CD4-positive, alpha-beta T cell (primary cell): ENCODE data around the gene KRTAP10-7. TPM values are rescaled to one million over a fixed set of nuclear protein-coding genes. Genes with fewer than 3 reads are reported as not detected.

Source experiments
- ATAC-seq: fragments of 200-7000 bp; cut with Tn5 transposase; one replicate; pipeline ENCODE4 v1.10.0; 2022; ENCODE audit warnings: mild to moderate bottlenecking; ENCODE audit not compliant: poor library complexity
- CTCF ChIA-PET: fragments of 350-600 bp; sonication (Branson Sonifier 250); formaldehyde crosslinking; loops from one replicate; lab custom pipeline; 2021; ENCODE audit warnings: antibody characterized with exemption, inconsistent platforms; lab: Charles Lee
- POLR2A ChIA-PET: fragments of 350-600 bp; sonication (Branson Sonifier 250); formaldehyde crosslinking; loops from one replicate; lab custom pipeline; 2021; ENCODE audit warnings: antibody characterized with exemption, inconsistent platforms; lab: Charles Lee
- DNase-seq, 14 experiments: peaks; one replicate each; pipeline ENCODE4 v3.0.0-alpha.2; 2013 to 2020; ENCODE audit warnings: mixed read lengths in 2 of 14
- H3K27ac ChIP-seq, 2 donors: one replicate each; pipeline versions ENCODE4 v1.5.1 to v1.7.0; 2013; ENCODE audit warnings: low read length in 2 of 2, low read depth in 1 of 2, mild to moderate bottlenecking in 1 of 2
- H3K27me3 ChIP-seq, 2 experiments: 1 replicate in 1 of 2; 2 replicates in 1 of 2; pipeline versions ENCODE4 v1.6.1 to v1.7.0; 2013; ENCODE audit warnings: low read length in 2 of 2, control low read depth in 1 of 2, mild to moderate bottlenecking in 1 of 2, moderate library complexity in 1 of 2; ENCODE audit not compliant: insufficient read depth in 2 of 2, control insufficient read depth in 1 of 2
- H3K36me3 ChIP-seq: one replicate; pipeline ENCODE4 v1.6.1; 2013; ENCODE audit warnings: low read length, control low read depth; ENCODE audit not compliant: insufficient read depth
- H3K4me1 ChIP-seq: one replicate; pipeline ENCODE4 v1.6.1; 2013; ENCODE audit warnings: low read length, control low read depth; ENCODE audit not compliant: insufficient read depth
- H3K4me3 ChIP-seq: one replicate; pipeline ENCODE4 v1.5.1; 2013; ENCODE audit warnings: mild to moderate bottlenecking, low read length, moderate library complexity
- H3K9me3 ChIP-seq, 2 experiments: 1 replicate in 1 of 2; 2 replicates in 1 of 2; pipeline versions ENCODE4 v1.6.1 to v1.7.0; 2013; ENCODE audit warnings: low read length in 2 of 2, mild to moderate bottlenecking in 2 of 2, control low read depth in 1 of 2, moderate library complexity in 1 of 2; ENCODE audit not compliant: control insufficient read depth in 1 of 2, insufficient read depth in 1 of 2
- H3K27ac Mint-ChIP-seq: one replicate; pipeline ENCODE4 v1.8.0; 2020; ENCODE audit warnings: mixed read lengths
- H3K27me3 Mint-ChIP-seq: one replicate; pipeline ENCODE4 v1.8.0; 2021; ENCODE audit warnings: mixed read lengths
- H3K36me3 Mint-ChIP-seq: one replicate; pipeline ENCODE4 v1.8.0; 2021; ENCODE audit warnings: low read depth, mixed read lengths
- H3K4me1 Mint-ChIP-seq: one replicate; pipeline ENCODE4 v1.8.0; 2021; ENCODE audit warnings: low read depth, mixed read lengths
- H3K4me3 Mint-ChIP-seq: one replicate; pipeline ENCODE4 v1.8.0; 2020; ENCODE audit warnings: mild to moderate bottlenecking, mixed read lengths
- H3K9me3 Mint-ChIP-seq: one replicate; pipeline ENCODE4 v1.8.0; 2020; ENCODE audit warnings: mixed read lengths
- intact Hi-C, 2 experiments: fragments of 100-400 bp; cut with DNase I in 1 of 2; cut with micrococcal nuclease in 1 of 2; formaldehyde crosslinking; loops; one replicate each; pipeline versions ENCODE4 v1.15.1 to v1.9.0; 2023 to 2025; cut with DNase I, micrococcal nuclease
- total RNA-seq, 174 experiments: library from RNA in 2 of 174; stranded (reverse) in 2 of 174; gene quantifications; one replicate each; pipeline ENCODE4 v1.2.3 and lab custom pipeline; 2021 to 2026
- TF ChIP-seq, protein P1 (sequence below): fragments of 200-600 bp; IDR thresholded peaks from one replicate; pipeline ENCODE4 v1.8.0; 2022; ENCODE audit warnings: antibody characterized with exemption, mild to moderate bottlenecking

The KRTAP10-7 gene
- total RNA-seq, 2 experiments from 2014 or later, result not detected

DNA sequence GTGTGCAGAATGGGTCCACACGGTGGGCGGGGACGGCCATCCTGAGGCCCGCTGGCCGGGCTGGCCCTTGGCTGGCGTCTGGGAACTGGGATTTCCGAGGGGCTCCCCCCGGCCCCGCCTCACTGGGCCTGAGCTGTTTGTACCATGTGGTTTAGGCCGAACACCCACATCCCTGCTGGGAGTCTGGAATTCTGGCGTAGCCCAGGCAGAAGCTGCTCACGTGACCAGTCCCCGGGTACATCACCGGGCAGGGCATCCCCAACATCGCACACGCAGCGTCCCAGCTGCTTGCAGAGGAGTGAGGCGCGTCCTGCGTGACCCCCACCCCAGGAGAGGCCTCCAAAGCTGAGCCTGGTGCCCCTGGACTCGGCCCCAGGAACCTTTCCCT is 2.1 kb downstream of the KRTAP10-7 start:
- Histone ChIP-seq H3K36me3 (no peaks in the 10 kb centered on the region), H3K4me1 (peaks cover 2% of the 10 kb centered on the region), H3K4me3 (no peak overlapping the region), H3K27me3 (no peaks in the 10 kb centered on the region), H3K9me3 (peaks cover 10 to 14% of the 10 kb centered on the region in 2 experiments), H3K27ac (no peak overlapping the region)
- Mint-ChIP-seq H3K27ac (no peak overlapping the region), H3K9me3 (peaks cover 2% of the 10 kb centered on the region), H3K4me1 (no peaks in the 10 kb centered on the region), H3K27me3 (peaks cover 4% of the 10 kb centered on the region), H3K4me3 (no peak overlapping the region), H3K36me3 (no peaks in the 10 kb centered on the region)
- TF ChIP-seq, protein P1, sequence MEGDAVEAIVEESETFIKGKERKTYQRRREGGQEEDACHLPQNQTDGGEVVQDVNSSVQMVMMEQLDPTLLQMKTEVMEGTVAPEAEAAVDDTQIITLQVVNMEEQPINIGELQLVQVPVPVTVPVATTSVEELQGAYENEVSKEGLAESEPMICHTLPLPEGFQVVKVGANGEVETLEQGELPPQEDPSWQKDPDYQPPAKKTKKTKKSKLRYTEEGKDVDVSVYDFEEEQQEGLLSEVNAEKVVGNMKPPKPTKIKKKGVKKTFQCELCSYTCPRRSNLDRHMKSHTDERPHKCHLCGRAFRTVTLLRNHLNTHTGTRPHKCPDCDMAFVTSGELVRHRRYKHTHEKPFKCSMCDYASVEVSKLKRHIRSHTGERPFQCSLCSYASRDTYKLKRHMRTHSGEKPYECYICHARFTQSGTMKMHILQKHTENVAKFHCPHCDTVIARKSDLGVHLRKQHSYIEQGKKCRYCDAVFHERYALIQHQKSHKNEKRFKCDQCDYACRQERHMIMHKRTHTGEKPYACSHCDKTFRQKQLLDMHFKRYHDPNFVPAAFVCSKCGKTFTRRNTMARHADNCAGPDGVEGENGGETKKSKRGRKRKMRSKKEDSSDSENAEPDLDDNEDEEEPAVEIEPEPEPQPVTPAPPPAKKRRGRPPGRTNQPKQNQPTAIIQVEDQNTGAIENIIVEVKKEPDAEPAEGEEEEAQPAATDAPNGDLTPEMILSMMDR, result no peak
- POLR2A ChIA-PET, result interaction anchor here (0.6 kb wide), 1 partner anchor 959 kb away, joined by 3 read pairs; no protein-coding TSS in a partner anchor
- CTCF ChIA-PET, result no interaction called here
- ATAC-seq, result no peak
- intact Hi-C loops, result no loop called here
- DNase-seq, result no peak

DNA sequence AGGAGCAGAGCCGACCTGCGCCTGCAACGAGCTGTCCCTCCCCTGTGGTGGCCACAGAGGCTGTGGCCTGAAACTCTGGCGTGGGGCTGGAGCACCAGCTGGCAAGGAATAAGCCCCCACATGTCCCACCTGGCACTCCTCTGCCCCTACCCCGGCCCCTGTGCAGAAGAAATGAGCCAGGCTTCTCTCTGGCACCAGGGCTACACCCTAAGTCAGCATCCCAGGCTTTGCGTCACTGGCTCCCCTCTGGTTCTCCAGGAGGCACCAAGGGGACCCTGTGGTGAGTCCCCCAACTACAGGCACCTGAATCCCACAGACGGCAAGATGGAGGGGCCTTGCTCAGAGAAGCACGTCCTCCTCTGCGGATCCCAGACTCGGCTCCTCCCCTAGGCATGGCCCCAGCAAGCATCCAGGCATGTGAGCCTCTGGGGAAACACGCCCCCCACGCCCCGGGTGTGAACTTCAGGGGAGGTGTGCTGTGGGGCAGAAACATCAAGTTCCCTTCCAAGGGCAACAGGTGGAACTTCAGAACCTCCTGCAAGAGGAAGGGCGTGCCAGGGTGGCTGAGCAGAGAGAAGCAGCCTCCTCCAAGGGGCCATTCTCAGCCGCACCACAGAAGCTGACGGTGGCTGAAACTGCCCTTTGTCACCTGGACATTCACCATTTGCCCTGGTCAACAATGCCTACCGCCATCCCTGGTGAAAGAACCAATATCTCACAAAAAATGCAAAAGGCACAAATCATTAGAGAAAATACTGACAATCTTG is 2.9 kb downstream of the KRTAP10-7 start:
- Histone ChIP-seq H3K4me3 (no peak overlapping the region), H3K4me1 (peaks cover 2% of the 10 kb centered on the region), H3K9me3 (peaks cover 7 to 14% of the 10 kb centered on the region in 2 experiments), H3K27ac (no peak overlapping the region), H3K36me3 (no peaks in the 10 kb centered on the region), H3K27me3 (no peaks in the 10 kb centered on the region)
- TF ChIP-seq, protein P1, result no peak
- Mint-ChIP-seq H3K27ac (no peak overlapping the region), H3K4me1 (no peaks in the 10 kb centered on the region), H3K27me3 (peaks cover 4% of the 10 kb centered on the region), H3K9me3 (peaks cover 2% of the 10 kb centered on the region), H3K36me3 (no peaks in the 10 kb centered on the region), H3K4me3 (no peak overlapping the region)
- ATAC-seq (no peak), DNase-seq (no peak)
- POLR2A ChIA-PET, result interaction anchor here (0.6 kb wide), 1 partner anchor 959 kb away, joined by 3 read pairs; no protein-coding TSS in a partner anchor
- CTCF ChIA-PET, result no interaction called here
- intact Hi-C loops, result no loop called here

DNA sequence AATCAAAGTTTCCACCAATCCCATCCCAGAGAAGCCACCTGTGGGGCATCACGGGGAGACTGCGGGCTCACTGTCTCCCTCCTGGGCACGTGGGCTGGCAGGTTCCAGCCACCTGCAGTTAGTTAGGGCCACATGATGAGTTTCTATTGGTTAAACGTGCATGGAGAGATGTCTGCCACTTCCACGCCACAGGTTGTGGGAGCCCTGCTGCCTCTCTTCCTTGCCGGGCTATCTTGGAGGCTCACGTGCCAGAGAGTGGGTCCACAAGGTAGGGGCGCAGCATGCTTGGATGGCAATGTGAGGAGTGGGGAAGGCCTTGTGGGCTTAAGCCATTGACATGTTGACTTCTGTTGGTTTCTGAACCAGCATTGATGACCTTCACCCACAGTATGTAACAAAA is 3.5 kb downstream of the KRTAP10-7 start:
- no peak overlapping the region for H3K27ac ChIP-seq
- Mint-ChIP-seq H3K9me3 (peaks cover 4% of the 10 kb centered on the region), H3K27me3 (peaks cover 4% of the 10 kb centered on the region), H3K4me3 (no peak overlapping the region), H3K36me3 (no peaks in the 10 kb centered on the region), H3K27ac (no peak overlapping the region), H3K4me1 (no peaks in the 10 kb centered on the region)
- TF ChIP-seq, protein P1, result no peak
- DNase-seq, result no peak
- no peak overlapping the region for H3K4me3 ChIP-seq
- no peaks in the 10 kb centered on the region for H3K36me3 ChIP-seq
- H3K9me3 ChIP-seq, result peaks cover 2 to 11% of the 10 kb centered on the region in 2 experiments
- ChIA-PET CTCF (no interaction called here), POLR2A (no interaction called here)
- no peak for ATAC-seq
- no peaks in the 10 kb centered on the region for H3K27me3 ChIP-seq
- intact Hi-C loops, result no loop called here
- H3K4me1 ChIP-seq, result peaks cover 2% of the 10 kb centered on the region
